GM19468 (cell line): ENCODE results near the gene ZBTB37.
A peak's percentile ranks its signal among the peaks of the same experiment; 100 is the strongest.
"Not testable (repeated sequence)": the region's sequence is repeated elsewhere in the genome, so short reads cannot be mapped to it uniquely, and the experiment has no call there.

Source experiments
- ATAC-seq: cut with Tn5 transposase; IDR thresholded peaks from one replicate; pipeline ENCODE4 v1.9.1; 2021; ENCODE audit warnings: mild to moderate bottlenecking, moderate library complexity, moderate number of reproducible peaks; ENCODE audit not compliant: unreplicated experiment; ENCODE audit errors: extremely low read depth

The ZBTB37 gene

GRCh38 chr1:173864179-173864867, 3.9 kb upstream of the ZBTB37 start:
- no peak for ATAC-seq

GRCh38 chr1:173865468-173866164, 2.6 kb upstream of the ZBTB37 start:
- ATAC-seq: no peak

- no peak for ATAC-seq
These were observed 1.6 kb upstream of the ZBTB37 start for GRCh38 chr1:173866413-173867115.

- ATAC-seq: no peak
These were observed 933 bp upstream of the ZBTB37 start for GRCh38 chr1:173867141-173867752.

DNA sequence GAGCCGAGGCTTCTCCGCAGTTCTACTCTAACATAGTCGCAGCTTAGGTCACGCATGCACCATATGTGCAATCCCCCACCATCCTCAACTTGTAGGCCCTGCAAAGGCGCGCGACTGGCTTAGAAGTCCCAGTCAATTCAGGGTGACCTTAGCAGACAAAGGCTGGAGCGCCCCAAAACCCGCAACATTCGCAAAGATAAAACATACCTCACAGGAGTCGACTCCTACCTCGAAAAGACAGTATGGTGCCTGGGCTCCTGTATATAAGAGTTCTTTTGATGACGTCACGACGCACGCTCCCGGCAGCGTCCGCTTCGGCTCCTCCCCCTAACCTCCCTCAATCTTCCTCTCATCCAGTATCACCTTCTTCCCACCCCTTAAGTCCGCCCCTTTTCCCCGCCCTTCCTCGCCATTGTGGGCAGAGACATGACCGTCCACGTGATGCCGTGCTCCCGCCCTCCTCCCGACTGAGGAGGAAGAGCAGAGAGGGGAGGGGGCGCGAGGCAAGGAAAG, 371 bp upstream of the ZBTB37 start, which contains the start of gene GAS5:
GAS5 (minus strand) TSS at position 237 of the 513 bp plus-strand sequence.
- ATAC-seq: peak; percentile 55

DNA sequence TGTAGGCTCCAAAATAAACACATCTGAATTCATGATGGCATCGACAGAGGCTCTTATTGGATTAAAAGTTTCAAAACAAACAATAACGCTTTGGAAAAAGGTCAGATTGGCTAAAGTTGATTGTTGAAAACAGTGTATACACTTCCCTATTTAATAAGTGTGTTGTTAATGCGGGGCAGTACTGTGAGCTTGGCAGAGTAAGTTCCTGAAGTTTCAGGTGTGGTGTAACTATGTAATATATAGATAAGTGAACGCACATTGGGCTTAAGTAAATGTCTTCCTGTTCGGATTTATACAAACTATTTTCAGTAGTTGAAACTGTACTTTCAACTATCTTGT, 810 bp downstream of the ZBTB37 start:
- no peak for ATAC-seq

GRCh38 chr1:173870252-173871075, 2.3 kb downstream of the ZBTB37 start:
- no peak for ATAC-seq

DNA sequence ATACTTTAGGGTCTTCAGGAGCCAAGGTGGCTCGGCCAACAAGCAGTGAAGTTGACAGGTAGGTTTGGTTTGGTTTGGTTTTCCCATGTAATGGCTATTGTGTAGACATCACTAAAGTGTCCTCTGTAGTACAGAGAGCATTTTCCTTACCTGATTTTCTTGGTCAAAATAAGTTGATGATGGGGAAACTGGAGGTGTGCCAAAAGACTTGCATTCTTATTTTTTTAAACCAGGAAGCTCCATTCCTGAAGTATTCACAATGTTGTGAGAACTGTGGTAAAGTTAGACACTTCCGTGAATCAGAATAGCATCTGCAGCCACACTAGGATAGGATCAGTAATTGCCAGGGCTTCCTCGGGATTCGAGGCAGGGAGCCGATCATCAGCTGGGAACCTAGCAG, 2.9 kb downstream of the ZBTB37 start:
- no peak for ATAC-seq

DNA sequence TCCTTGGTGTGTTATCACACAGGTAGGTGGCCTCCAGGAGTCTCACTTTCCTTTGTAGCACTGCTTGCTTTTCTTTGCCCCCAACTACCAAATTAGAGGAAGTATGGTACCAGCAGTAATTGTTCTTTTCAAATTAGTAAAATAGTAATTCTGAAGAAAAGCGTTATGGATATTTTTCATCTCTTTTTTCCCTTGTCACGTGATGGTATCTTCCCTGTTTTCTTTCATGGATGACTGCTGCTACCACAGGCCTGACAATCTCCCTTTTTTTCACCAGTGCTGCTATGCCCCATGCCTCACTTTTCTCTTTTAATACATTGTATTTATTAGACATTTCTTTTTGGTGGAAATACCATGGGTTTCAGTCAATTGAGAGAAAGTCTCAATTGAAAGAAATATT, 3.3 kb downstream of the ZBTB37 start:
- ATAC-seq: no peak

- ATAC-seq: no peak
These were observed 8.6 kb downstream of the ZBTB37 start for GRCh38 chr1:173876732-173877131.

DNA sequence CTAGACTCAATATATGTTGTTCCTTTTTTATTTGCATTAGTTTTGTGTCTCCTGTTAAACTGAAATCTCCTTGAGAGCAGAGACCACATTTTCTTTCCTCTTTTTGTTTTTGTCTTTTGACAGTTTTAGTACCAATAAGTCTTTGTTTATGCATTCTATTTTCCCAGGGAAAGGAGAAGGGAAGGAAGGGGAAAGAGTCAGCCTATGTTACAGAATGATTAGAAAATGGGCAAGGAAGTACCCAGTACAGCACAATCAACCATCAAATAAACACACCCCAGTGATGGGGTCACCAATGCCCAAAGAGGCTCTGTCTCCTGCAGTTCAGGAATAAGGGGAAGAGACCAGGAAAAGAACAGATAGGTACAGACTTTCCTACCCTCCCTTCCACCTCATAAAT, 10.1 kb downstream of the ZBTB37 start:
- ATAC-seq: no peak

DNA sequence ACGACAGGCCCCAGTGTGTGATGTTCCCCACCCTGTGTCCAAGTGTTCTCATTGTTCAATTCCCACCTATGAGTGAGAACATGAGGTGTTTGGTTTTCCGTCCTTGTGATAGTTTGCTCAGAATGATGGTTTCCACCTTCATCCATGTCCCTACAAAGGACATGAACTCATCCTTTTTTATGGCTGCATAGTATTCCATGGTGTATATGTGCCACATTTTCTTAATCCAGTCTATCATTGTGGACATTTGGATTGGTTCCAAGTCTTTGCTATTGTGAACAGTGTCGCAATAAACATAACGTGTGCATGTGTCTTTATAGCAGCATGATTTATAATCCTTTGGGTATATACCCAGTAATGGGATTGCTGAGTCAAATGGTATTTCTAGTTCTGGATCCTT, 12.9 kb downstream of the ZBTB37 start:
- ATAC-seq: not testable (repeated sequence)

DNA sequence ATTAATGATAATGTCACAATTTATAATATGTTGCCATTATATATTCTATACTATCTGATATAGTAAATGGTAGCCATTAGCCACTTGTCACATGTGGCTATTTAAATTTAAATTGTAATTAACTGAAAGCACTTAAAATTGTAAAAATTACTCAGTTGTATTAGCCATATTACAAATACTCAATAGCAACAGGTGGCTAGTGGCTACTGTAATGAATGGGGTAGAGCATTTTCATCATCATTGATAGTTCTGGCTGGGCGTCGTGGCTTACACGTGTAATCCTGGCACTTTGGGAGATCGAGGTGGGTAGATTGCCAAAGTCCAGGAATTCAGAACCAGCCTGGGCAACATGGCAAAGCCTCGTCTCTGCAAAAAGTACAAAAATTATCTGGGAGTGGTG, 16.5 kb downstream of the ZBTB37 start:
- ATAC-seq: no peak

GRCh38 chr1:173886746-173887611, 18.8 kb downstream of the ZBTB37 start:
- ATAC-seq: no peak

DNA sequence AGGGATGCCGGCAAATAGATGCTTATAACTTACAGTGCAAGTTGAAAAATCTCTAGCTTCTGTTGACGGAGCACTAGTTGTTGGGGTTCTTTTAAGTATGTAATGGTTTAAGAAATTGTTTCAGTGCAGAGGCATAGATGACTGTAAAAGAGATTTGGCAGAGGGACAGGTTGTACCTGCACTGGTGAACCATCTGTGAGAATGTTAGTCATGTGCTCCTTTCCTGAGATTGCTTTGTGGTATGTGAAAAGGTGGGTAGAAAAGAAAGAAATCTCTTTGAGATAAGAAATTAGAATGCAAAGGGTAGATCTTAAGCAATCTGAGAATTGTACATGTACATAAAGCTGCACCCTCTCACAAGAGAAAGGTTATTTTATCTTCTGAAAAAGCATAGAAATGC, 19.4 kb downstream of the ZBTB37 start:
- no peak for ATAC-seq

DNA sequence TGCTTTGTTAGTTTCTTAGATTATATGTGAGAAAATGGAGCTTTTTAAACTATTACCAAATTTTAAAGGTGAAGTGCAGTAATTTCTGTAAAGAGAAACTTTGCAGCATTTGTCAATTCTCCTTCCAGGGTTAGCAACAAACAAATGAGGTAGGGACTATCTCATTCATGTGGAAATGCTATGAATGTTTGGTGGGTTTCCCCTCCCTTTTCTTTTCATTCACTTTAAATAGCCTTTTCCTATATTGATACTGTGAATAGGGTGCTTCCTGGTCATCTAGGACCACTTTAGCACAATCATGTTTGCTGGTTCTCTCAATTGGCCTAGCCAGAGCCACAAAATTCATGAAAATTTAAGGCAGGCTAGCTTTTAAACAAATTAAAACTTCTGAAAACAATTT, 20.6 kb downstream of the ZBTB37 start:
- ATAC-seq: no peak

DNA sequence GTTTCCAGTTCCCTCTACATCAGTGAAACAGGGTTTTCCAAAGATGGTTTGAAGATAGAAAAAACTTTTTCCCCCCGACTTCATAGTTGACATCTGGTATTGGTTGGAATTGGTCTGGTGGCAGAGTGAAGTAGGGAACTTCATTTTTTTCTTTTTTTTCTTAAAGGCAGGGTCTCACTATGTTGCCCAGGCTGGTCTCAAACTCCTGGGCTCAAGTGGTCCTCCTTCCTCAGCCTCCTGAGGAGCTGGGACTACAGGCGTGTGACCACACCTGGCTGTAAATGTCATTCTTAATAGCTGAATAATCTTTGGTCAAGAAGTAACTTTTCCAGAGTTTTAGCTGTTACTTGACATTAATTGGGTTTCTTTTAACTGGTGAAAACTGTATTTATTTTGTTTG, 21.7 kb downstream of the ZBTB37 start:
- ATAC-seq: no peak

- no peak for ATAC-seq
These were observed 25.4 kb downstream of the ZBTB37 start for GRCh38 chr1:173893611-173894010.

GRCh38 chr1:173894189-173894588, 26.0 kb downstream of the ZBTB37 start:
- ATAC-seq: no peak
